Mucosa of descending colon (tissue), 3 donors: ENCODE data around the gene COL5A1. TPM values are rescaled to one million over a fixed set of nuclear protein-coding genes. Genes with fewer than 3 reads are reported as not detected.

Experiments used
- ATAC-seq: fragments of 200-7000 bp; cut with Tn5 transposase; one replicate; pipeline ENCODE4 v1.9.1; 2020; ENCODE audit warnings: mild to moderate bottlenecking, moderate library complexity
- DNase-seq, 3 donors: peaks; one replicate each; pipeline ENCODE4 v3.0.0-alpha.2; 2020
- H3K36me3 ChIP-seq: fragments of 200-600 bp; one replicate; pipeline ENCODE4 v1.8.0; 2021; ENCODE audit warnings: low read depth, mild to moderate bottlenecking
- H3K4me1 ChIP-seq: fragments of 200-600 bp; one replicate; pipeline ENCODE4 v1.8.0; 2021; ENCODE audit warnings: low read depth, mild to moderate bottlenecking
- H3K4me3 ChIP-seq: fragments of 200-600 bp; one replicate; pipeline ENCODE4 v1.8.0; 2021; ENCODE audit warnings: mild to moderate bottlenecking
- H3K9me3 ChIP-seq: fragments of 200-600 bp; one replicate; pipeline ENCODE4 v1.8.0; 2021; ENCODE audit warnings: mild to moderate bottlenecking
- intact Hi-C, 2 donors: fragments of 100-400 bp; cut with DNase I in 1 of 2; cut with micrococcal nuclease in 1 of 2; formaldehyde crosslinking; loops; one replicate each; pipeline versions ENCODE4 v1.11.0 to v1.11.1; 2022; cut with DNase I, micrococcal nuclease
- total RNA-seq, 3 donors: library from RNA; stranded (reverse); fragmentation: NEBNext Ultra II Directional in 2 of 3; extraction: Animal tissue kit (Norgen Biotek cat#: 25700) in 2 of 3; gene quantifications; one replicate each; pipeline versions ENCODE4 v1.2.1 to v1.2.4, GENCODE V29; 2021 to 2023
- TF ChIP-seq, protein P1 (sequence below): fragments of 200-600 bp; IDR thresholded peaks from one replicate; pipeline ENCODE4 v1.8.0; 2022; ENCODE audit warnings: antibody characterized with exemption, mild to moderate bottlenecking
- donor health status: DM: no; HTN: no; CAD: no; lungs with moderate emphysema.
- donor health status: DM: no; HTN: no; CAD: no.
- donor health status: DM: no; HTN: yes; CAD: no.

COL5A1 gene
- total RNA-seq, 3 donors from 2014 or later = 8.6 to 62.3 (median 22.2) TPM

DNA sequence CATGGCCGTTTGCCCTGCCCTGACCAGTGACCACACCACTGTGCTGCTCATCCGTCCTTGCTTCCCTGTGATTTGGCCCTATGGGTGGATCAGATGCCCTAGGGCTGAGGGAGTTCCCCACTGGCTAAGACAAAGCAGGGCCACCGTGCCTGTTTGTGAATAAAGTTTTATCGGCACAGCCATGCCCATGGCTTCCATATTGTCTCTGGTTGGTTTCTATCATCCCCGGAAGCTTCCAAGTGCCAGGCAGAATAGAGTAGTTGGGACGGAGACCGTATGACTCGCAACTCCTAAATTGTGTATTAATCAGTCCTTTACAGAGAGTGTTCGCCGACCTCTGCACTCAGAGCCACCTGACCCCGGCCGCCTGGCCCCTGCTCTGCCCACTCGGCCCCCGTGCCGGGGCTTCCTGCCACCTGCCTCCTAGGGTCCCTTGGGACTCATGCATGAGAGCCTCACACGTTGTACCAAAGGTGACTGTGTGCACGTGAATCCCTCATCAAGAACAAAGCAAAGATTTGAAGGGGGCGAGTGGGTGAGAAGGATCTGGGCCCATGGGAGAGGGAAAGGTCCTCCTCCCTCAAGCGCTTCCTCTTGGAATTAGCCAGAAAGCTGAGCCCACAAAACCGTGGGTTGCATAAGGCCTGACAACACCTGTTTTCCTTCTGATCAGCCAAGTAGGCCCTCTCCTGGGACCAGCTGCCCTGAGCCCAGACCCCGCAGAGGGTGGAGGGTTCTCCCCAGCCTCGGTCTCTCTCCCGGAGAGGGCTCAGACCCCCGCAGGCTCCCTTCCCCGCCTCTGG, 227.3 kb downstream of the COL5A1 start:
- DNase-seq = no peak
- intact Hi-C loops = no loop called here

DNA sequence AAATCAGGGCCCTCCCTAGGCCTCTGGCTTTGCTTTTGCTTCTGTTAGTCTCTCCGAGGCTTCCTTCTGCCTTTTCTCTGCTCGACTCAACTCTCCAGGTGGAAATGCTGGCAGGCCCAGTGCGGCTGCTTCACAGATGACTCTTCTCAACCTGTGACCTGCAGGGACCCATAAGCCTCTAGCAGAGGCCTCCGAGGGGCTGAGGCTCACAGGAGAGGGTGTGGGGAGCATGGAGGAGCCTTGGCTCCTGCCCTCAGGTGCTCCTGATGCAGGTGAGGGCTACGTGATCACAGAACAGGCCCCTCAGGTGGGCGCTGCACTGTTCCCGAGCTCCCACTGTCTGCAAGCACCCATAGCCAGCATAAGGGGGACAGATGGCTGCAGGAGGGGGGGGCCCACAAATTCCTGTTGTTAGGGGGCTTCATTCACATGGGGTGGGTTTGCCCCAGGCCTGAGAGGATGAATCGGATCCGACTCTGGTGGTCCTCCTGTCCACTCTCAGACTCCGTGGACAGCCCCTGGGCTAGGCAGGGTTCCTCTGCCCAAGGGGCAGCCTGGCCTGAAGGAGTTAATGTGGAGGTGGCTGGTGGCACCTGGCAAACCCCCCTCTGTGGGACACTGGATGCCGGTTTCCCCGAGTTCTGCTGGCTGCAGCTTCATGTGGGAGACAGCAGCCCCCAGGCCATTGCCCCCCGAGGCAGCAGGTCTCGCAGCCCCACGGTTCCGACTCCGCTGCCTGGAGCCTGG, 228.1 kb downstream of the COL5A1 start:
- TF ChIP-seq, protein P1, sequence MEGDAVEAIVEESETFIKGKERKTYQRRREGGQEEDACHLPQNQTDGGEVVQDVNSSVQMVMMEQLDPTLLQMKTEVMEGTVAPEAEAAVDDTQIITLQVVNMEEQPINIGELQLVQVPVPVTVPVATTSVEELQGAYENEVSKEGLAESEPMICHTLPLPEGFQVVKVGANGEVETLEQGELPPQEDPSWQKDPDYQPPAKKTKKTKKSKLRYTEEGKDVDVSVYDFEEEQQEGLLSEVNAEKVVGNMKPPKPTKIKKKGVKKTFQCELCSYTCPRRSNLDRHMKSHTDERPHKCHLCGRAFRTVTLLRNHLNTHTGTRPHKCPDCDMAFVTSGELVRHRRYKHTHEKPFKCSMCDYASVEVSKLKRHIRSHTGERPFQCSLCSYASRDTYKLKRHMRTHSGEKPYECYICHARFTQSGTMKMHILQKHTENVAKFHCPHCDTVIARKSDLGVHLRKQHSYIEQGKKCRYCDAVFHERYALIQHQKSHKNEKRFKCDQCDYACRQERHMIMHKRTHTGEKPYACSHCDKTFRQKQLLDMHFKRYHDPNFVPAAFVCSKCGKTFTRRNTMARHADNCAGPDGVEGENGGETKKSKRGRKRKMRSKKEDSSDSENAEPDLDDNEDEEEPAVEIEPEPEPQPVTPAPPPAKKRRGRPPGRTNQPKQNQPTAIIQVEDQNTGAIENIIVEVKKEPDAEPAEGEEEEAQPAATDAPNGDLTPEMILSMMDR = no peak
- no peak for DNase-seq
- Histone ChIP-seq H3K4me3 (no peak overlapping the region), H3K9me3 (no peaks in the 10 kb centered on the region), H3K4me1 (no peaks in the 10 kb centered on the region), H3K36me3 (no peaks in the 10 kb centered on the region)
- intact Hi-C loops = no loop called here
- ATAC-seq = no peak

More for the DNA sequence above, 227.3 kb downstream of the COL5A1 start:
- H3K4me1 ChIP-seq = no peaks in the 10 kb centered on the region
- no peaks in the 10 kb centered on the region for H3K9me3 ChIP-seq
- no peaks in the 10 kb centered on the region for H3K36me3 ChIP-seq
- no peak for ATAC-seq
- no peak overlapping the region for H3K4me3 ChIP-seq
- TF ChIP-seq, protein P1 = no peak

DNA sequence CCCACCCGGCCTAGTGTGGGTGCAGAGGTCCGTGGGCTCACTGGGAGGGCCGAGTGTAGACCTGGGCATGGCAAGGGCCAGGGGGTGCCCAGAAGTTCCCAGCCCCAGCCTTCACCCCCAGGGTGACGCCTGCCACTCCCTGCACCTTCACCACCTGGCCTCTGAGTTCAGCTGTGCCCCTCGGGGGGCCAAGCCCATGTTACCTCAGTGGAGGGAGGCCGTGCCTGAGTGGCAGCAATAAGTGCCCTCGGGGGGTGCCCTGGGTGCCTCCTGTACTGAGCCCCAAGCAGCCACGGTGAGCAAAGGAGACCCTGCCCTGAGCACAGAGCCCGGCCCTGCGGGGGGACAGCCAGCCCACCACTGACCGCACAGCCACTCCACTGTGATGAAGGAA, 228.7 kb downstream of the COL5A1 start:
- no peak for ATAC-seq
- H3K4me1 ChIP-seq = no peaks in the 10 kb centered on the region
- intact Hi-C loops = no loop called here
- H3K9me3 ChIP-seq = no peaks in the 10 kb centered on the region
- TF ChIP-seq, protein P1 = no peak
- no peak overlapping the region for H3K4me3 ChIP-seq
- H3K36me3 ChIP-seq = no peaks in the 10 kb centered on the region
- DNase-seq = no peak

DNA sequence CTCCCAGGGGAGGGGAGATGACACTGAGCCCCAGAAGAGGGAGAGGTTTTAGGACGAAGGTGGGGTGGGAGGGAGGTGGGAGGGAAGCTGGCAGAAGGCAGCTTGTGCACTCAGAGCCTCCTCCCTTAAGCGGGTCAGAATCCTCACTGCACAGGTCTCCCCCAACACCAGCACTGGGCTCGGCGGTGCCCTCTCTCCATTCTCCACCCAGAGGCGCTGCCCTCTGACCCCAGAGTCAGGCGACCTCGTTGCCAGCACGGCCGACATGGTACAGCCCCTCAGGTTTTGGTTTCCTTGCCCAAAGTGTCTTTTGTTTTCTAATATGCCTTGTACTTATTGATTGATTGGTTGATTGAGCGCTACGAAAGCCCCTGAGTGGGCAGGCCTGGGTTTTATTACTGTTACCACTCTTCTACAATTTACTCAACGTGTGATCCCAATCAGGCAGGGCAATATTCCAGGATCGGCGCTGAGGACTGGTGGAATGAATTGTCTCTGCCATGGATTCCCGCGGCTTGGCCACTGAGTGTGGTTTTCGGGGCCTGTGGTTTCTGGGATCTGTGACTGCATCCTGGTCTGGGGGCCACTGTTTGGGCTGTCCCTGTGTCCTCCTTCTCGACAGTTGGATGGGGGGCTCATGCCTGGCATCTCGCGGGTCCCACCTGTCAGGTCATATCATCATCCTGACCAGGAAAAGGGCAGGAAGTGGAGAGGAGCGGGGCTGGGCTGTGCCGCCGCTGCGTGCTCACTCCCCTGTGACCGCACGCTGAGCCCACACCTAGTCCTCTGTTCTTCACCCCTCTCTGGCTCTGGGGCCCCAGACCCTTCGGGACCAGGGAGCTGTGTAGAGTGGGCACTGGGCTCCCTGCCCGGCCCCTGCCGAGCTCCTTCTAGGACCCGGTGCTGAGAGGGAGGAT, 229.4 kb downstream of the COL5A1 start:
- Histone ChIP-seq H3K9me3 (no peaks in the 10 kb centered on the region), H3K36me3 (no peaks in the 10 kb centered on the region), H3K4me3 (no peak overlapping the region), H3K4me1 (no peaks in the 10 kb centered on the region)
- DNase-seq (no peak), ATAC-seq (no peak)
- TF ChIP-seq, protein P1 = no peak
- intact Hi-C loops = no loop called here

DNA sequence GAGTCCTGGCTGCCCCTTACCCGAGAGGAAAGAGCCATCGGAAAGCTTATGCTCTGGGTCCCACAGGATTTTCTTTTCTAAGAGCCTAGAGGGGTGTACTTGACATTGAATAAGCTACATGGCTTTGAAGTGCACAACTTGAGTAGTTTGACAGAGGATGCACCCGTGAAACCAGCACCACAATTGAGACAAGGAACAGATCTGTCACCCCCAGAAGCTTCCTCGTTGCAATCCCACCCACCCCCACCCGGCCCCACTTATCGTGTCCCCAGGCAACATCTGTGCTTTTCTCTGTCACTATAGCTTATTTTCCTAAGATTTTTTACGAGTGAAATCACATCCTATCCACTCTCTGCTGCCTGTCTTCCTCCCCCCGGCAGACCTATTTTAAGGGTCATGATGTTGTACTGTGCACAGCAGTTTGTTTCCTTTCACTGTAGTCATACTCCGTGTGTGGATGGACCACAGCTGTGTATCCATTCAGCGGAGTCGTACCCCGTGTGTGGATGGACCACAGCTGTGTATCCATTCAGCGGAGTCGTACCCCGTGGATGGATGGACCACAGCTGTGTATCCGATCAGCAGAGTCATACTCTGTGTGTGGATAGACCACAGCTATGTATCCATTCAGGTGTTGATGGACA, 230.2 kb downstream of the COL5A1 start:
- ATAC-seq (peak; percentile 15), DNase-seq (no peak)
- intact Hi-C loops = no loop called here
- no peak overlapping the region for H3K4me3 ChIP-seq
- H3K36me3 ChIP-seq = no peaks in the 10 kb centered on the region
- TF ChIP-seq, protein P1 = no peak
- no peaks in the 10 kb centered on the region for H3K4me1 ChIP-seq
- H3K9me3 ChIP-seq = no peaks in the 10 kb centered on the region
